ENCODE measurements around the gene NUF2. TPM values are rescaled to one million over a fixed set of nuclear protein-coding genes. Genes with fewer than 3 reads are reported as not detected.
"Not testable (repeated sequence)": the region's sequence is repeated elsewhere in the genome, so short reads cannot be mapped to it uniquely, and the experiment has no call there.

Gene NUF2
- total RNA-seq, result 1 to 10 TPM in 1 of 4 donors, under 1 TPM in 1, not detected in 2; 0.44 to 2.2 TPM

GRCh38 chr1:163321311-163322305 lies at the start of gene NUF2:
TSS of gene NUF2 (plus strand) at chr1:163321954. CDS start at chr1:163326052, 4,098 bp downstream.
- WGBS, 2 donors, result 0 to 1% methylated on average over 47 to 56 of the region's 58 CpGs

GRCh38 chr1:163273766-163274441 lies 47.9 kb upstream of the NUF2 start:
- DNase-seq, result no peak
- intact Hi-C loops (cut with DNase I), result no loop called here
- H3K27ac ChIP-seq, result no peak overlapping the region
- H3K4me3 ChIP-seq (replicated peaks in 1 of 3), result no peak overlapping the region
- no peaks in the 10 kb centered on the region for H3K4me1 ChIP-seq
- 95 to 100% methylated on average over 2 of the region's 2 CpGs for WGBS, 2 donors
- TF ChIP-seq CTCF (IDR thresholded peaks at IDR 0.05) (no peak), POLR2A (IDR thresholded peaks at IDR 0.05) (no peak)
- no peaks in the 10 kb centered on the region for H3K9me3 ChIP-seq
- no peaks in the 10 kb centered on the region for H3K27me3 ChIP-seq
- H3K36me3 ChIP-seq, result no peaks in the 10 kb centered on the region

More at GRCh38 chr1:163321311-163322305, at the start of gene NUF2:
- H3K36me3 ChIP-seq, result no peaks in the 10 kb centered on the region
- peaks cover 10 to 11% of the 10 kb centered on the region in 2 donors for H3K4me1 ChIP-seq
- H3K4me3 ChIP-seq (replicated peaks in 1 of 3), result peak within 1 kb of the TSS; percentile 46 to 59 (median 48)
- intact Hi-C loops (cut with DNase I), result no loop called here
- no peaks in the 10 kb centered on the region for H3K27me3 ChIP-seq
- H3K27ac ChIP-seq, result peak within 1 kb of the TSS in 2 of 3 donors; percentile 35 to 51
- peak; percentile 97 to 98 for DNase-seq
- H3K9me3 ChIP-seq, result no peaks in the 10 kb centered on the region
- TF ChIP-seq POLR2A (IDR thresholded peaks at IDR 0.05) (peak in 1 of 2 donors; percentile 64), CTCF (IDR thresholded peaks at IDR 0.05) (peak in 1 of 6 experiments; percentile 21)

GRCh38 chr1:163275222-163275621 lies 46.5 kb upstream of the NUF2 start:
- no peak for TF ChIP-seq POLR2A (IDR thresholded peaks at IDR 0.05)
- no peak for TF ChIP-seq CTCF (IDR thresholded peaks at IDR 0.05)
- WGBS, 2 donors, result 91 to 96% methylated on average over 1 of the region's 1 CpG
- intact Hi-C loops (cut with DNase I), result no loop called here
- H3K4me3 ChIP-seq (replicated peaks in 1 of 3), result no peak overlapping the region
- no peak overlapping the region for H3K27ac ChIP-seq
- no peaks in the 10 kb centered on the region for H3K27me3 ChIP-seq
- H3K4me1 ChIP-seq, result no peaks in the 10 kb centered on the region
- DNase-seq, result no peak
- H3K36me3 ChIP-seq, result no peaks in the 10 kb centered on the region
- no peaks in the 10 kb centered on the region for H3K9me3 ChIP-seq

- 93 to 95% methylated on average over 1 of the region's 1 CpG for WGBS, 2 donors
- H3K4me3 ChIP-seq (replicated peaks in 1 of 3), result no peak overlapping the region
- no peaks in the 10 kb centered on the region for H3K9me3 ChIP-seq
- intact Hi-C loops (cut with DNase I), result no loop called here
- no peaks in the 10 kb centered on the region for H3K4me1 ChIP-seq
- H3K27me3 ChIP-seq, result no peaks in the 10 kb centered on the region
- H3K27ac ChIP-seq, result no peak overlapping the region
- DNase-seq, result no peak
- no peaks in the 10 kb centered on the region for H3K36me3 ChIP-seq
- TF ChIP-seq CTCF (IDR thresholded peaks at IDR 0.05), result no peak
- TF ChIP-seq POLR2A (IDR thresholded peaks at IDR 0.05), result no peak
Measured at GRCh38 chr1:163278602-163279001, 43.2 kb upstream of the NUF2 start.

GRCh38 chr1:163284867-163285266 lies 36.9 kb upstream of the NUF2 start:
- 69 to 89% methylated on average over 2 of the region's 2 CpGs for WGBS, 2 donors
- H3K36me3 ChIP-seq; H3K4me1 ChIP-seq; DNase-seq; H3K9me3 ChIP-seq; H3K27me3 ChIP-seq; H3K27ac ChIP-seq; intact Hi-C loops (cut with DNase I); H3K4me3 ChIP-seq (replicated peaks in 1 of 3): not testable (repeated sequence)
